Gastroesophageal sphincter (tissue), 4 donors: ENCODE results near the gene GUCD1. TPM values are rescaled to one million over a fixed set of nuclear protein-coding genes. Genes with fewer than 3 reads are reported as not detected.

Source experiments
- ATAC-seq: fragments of 150-250 bp; one replicate; pipeline ENCODE4 v1.9.1; 2016; ENCODE audit warnings: mild to moderate bottlenecking, moderate library complexity
- H3K27ac ChIP-seq, 4 donors: fragments of 200-600 bp; sonication (generic) in 3 of 4; 1 replicate in 3 of 4; 2 replicates in 1 of 4; pipeline ENCODE4 v1.5.1; 2016 to 2019
- H3K27me3 ChIP-seq: fragments of 200-600 bp; sonication (generic); one replicate; pipeline ENCODE4 v1.5.1; 2019
- H3K36me3 ChIP-seq, 2 donors: fragments of 200-600 bp; sonication (generic); one replicate each; pipeline ENCODE4 v1.5.1; 2019; ENCODE audit warnings: control low read depth in 1 of 2
- H3K4me1 ChIP-seq, 3 donors: fragments of 200-600 bp; sonication (generic); 1 replicate in 2 of 3; 2 replicates in 1 of 3; pipeline ENCODE4 v1.5.1; 2016 to 2019; ENCODE audit warnings: control low read depth in 2 of 3
- H3K4me3 ChIP-seq, 2 donors: fragments of 200-600 bp; sonication (generic); one replicate each; pipeline ENCODE4 v1.5.1; 2019; ENCODE audit warnings: mild to moderate bottlenecking in 1 of 2, moderate library complexity in 1 of 2
- H3K9me3 ChIP-seq, 3 donors: fragments of 200-600 bp; sonication (generic); one replicate each; pipeline ENCODE4 v1.5.1; 2017 to 2019; ENCODE audit warnings: control low read depth in 2 of 3
- CTCF ChIP-seq, 4 experiments: fragments of 200-600 bp in 2 of 4; fragments of 450-650 bp in 2 of 4; sonication (generic) in 1 of 4; IDR thresholded peaks; one replicate each; pipeline ENCODE4 v1.5.1; 2017 to 2019; ENCODE audit warnings: antibody characterized with exemption in 4 of 4, mild to moderate bottlenecking in 2 of 4, moderate library complexity in 2 of 4
- EP300 ChIP-seq: sonication (generic); formaldehyde crosslinking; IDR thresholded peaks from one replicate; pipeline ENCODE4 v1.6.1; 2017; ENCODE audit warnings: antibody characterized with exemption, mild to moderate bottlenecking
- POLR2A ChIP-seq, 2 donors: fragments of 450-650 bp; IDR thresholded peaks; one replicate each; pipeline ENCODE4 v1.6.1; 2017; ENCODE audit warnings: antibody characterized with exemption in 2 of 2, mild to moderate bottlenecking in 2 of 2, moderate library complexity in 1 of 2
- POLR2AphosphoS5 ChIP-seq: sonication (generic); formaldehyde crosslinking; IDR thresholded peaks from one replicate; pipeline ENCODE4 v1.6.1; 2017; ENCODE audit warnings: antibody characterized with exemption
- WGBS, 2 donors: methylation state at CpG; one replicate each; pipeline ENCODE4 v1.1.5; 2018; ENCODE audit warnings: low coverage in 1 of 2; 5-methylcytosine and 5-hydroxymethylcytosine counted together
- total RNA-seq, 4 donors: library from RNA; depleted of rRNA; stranded (reverse); fragments of >200 nt; gene quantifications; one replicate each; pipeline ENCODE4 v1.1.0, GENCODE V29; 2016

Gene GUCD1
- total RNA-seq, 4 donors from 2014 or later, result 107 to 178 (median 121) TPM

- Histone ChIP-seq H3K4me1 (peaks cover 0 to 25% (median 14%) of the 10 kb centered on the region in 3 donors), H3K27ac (no peak overlapping the region), H3K4me3 (no peak overlapping the region), H3K36me3 (peaks cover 0 to 32% of the 10 kb centered on the region in 2 donors), H3K9me3 (no peaks in the 10 kb centered on the region), H3K27me3 (no peaks in the 10 kb centered on the region)
- peak; percentile 40 for ATAC-seq
- TF ChIP-seq EP300 (no peak), POLR2AphosphoS5 (peak; percentile 67)
- 46 to 47% methylated on average over 2 of the region's 2 CpGs for WGBS, 2 donors
These were observed 25.3 kb upstream of the GUCD1 start for GRCh38 chr22:24580276-24580675.

GRCh38 chr22:24579258-24579601 is 24.3 kb upstream of the GUCD1 start:
- H3K36me3 ChIP-seq, result peaks cover 0 to 39% of the 10 kb centered on the region in 2 donors
- peaks cover 0 to 14% (median 9%) of the 10 kb centered on the region in 3 donors for H3K4me1 ChIP-seq
- H3K27ac ChIP-seq, result peak overlapping the region in 1 of 4 donors; percentile 50
- H3K9me3 ChIP-seq, result no peaks in the 10 kb centered on the region
- no peak for TF ChIP-seq POLR2AphosphoS5
- no peak for TF ChIP-seq POLR2A (IDR thresholded peaks at IDR 0.05)
- no peak for TF ChIP-seq EP300
- TF ChIP-seq CTCF (IDR thresholded peaks at IDR 0.05), result no peak
- 62 to 83% methylated on average over 1 of the region's 1 CpG for WGBS, 2 donors
- H3K27me3 ChIP-seq, result no peaks in the 10 kb centered on the region
- H3K4me3 ChIP-seq, result no peak overlapping the region
- no peak for ATAC-seq

GRCh38 chr22:24578355-24579257 is 23.7 kb upstream of the GUCD1 start:
- H3K4me1 ChIP-seq, result peaks cover 0 to 8% (median 2%) of the 10 kb centered on the region in 3 donors
- peak overlapping the region in 1 of 4 donors; percentile 50 for H3K27ac ChIP-seq
- no peaks in the 10 kb centered on the region for H3K9me3 ChIP-seq
- H3K4me3 ChIP-seq, result no peak overlapping the region
- ATAC-seq, result no peak
- peaks cover 0 to 45% of the 10 kb centered on the region in 2 donors for H3K36me3 ChIP-seq
- 74 to 83% methylated on average over 5 to 8 of the region's 8 CpGs for WGBS, 2 donors
- no peak for TF ChIP-seq EP300
- TF ChIP-seq CTCF (IDR thresholded peaks at IDR 0.05), result no peak
- no peaks in the 10 kb centered on the region for H3K27me3 ChIP-seq

GRCh38 chr22:24576778-24577177 is 21.8 kb upstream of the GUCD1 start:
- Histone ChIP-seq H3K27ac (no peak overlapping the region), H3K4me1 (no peaks in the 10 kb centered on the region), H3K9me3 (no peaks in the 10 kb centered on the region), H3K36me3 (peaks cover 0 to 64% of the 10 kb centered on the region in 2 donors), H3K4me3 (no peak overlapping the region), H3K27me3 (no peaks in the 10 kb centered on the region)
- TF ChIP-seq CTCF (IDR thresholded peaks at IDR 0.05) (no peak), EP300 (no peak), POLR2AphosphoS5 (no peak), POLR2A (IDR thresholded peaks at IDR 0.05) (no peak)
- 40 to 86% methylated on average over 1 of the region's 1 CpG for WGBS, 2 donors
- no peak for ATAC-seq

GRCh38 chr22:24571266-24571665 is 16.3 kb upstream of the GUCD1 start:
- Histone ChIP-seq H3K9me3 (no peaks in the 10 kb centered on the region), H3K27ac (no peak overlapping the region), H3K27me3 (no peaks in the 10 kb centered on the region), H3K4me3 (no peak overlapping the region), H3K36me3 (peaks cover 0 to 84% of the 10 kb centered on the region in 2 donors), H3K4me1 (peaks cover 0 to 20% (median 0%) of the 10 kb centered on the region in 3 donors)
- TF ChIP-seq POLR2AphosphoS5, result no peak
- ATAC-seq, result no peak
- WGBS, 2 donors, result 78 to 100% methylated on average over 1 to 3 of the region's 7 CpGs

- Histone ChIP-seq H3K36me3 (peaks cover 0 to 54% of the 10 kb centered on the region in 2 donors), H3K4me1 (peaks cover 0 to 56% (median 14%) of the 10 kb centered on the region in 3 donors), H3K4me3 (no peak overlapping the region), H3K27me3 (no peaks in the 10 kb centered on the region), H3K27ac (no peak overlapping the region), H3K9me3 (no peaks in the 10 kb centered on the region)
- WGBS, 2 donors, result 80 to 91% methylated on average over 2 to 5 of the region's 10 CpGs
- ATAC-seq, result no peak
- TF ChIP-seq CTCF (IDR thresholded peaks at IDR 0.05) (no peak), EP300 (no peak), POLR2AphosphoS5 (no peak), POLR2A (IDR thresholded peaks at IDR 0.05) (no peak)
These were observed 12.7 kb upstream of the GUCD1 start for GRCh38 chr22:24567668-24568067.
